Measurements from ENCODE around the gene USP50.
"Not testable (repeated sequence)": the region's sequence is repeated elsewhere in the genome, so short reads cannot be mapped to it uniquely, and the experiment has no call there.

- not testable (repeated sequence) for TF ChIP-seq CTCF (IDR thresholded peaks at IDR 0.05 in 8 of 11, conservative IDR thresholded peaks at IDR 0.05 in 3 of 11); POLR2AphosphoS5 (IDR thresholded peaks at IDR 0.05); POLR2A (IDR thresholded peaks at IDR 0.05)
These were observed 51.9 kb downstream of the USP50 start for GRCh38 chr15:50494547-50494946.
